MM.1S (cell line): Measurements from ENCODE around the gene AASS.

Source experiments
- EZH2 ChIP-seq: fragments of 300-600 bp; sonication (generic); optimal IDR thresholded peaks from 2 replicates; pipeline ENCODE3; 2017; ENCODE audit warnings: low read depth, mild to moderate bottlenecking, antibody characterized with exemption, low read length, mixed read lengths
- EZH2phosphoT487 ChIP-seq: fragments of 300-600 bp; sonication (generic); IDR thresholded peaks from 2 replicates; pipeline ENCODE4 v1.6.1; 2018; ENCODE audit warnings: antibody characterized with exemption, low read length
- TF ChIP-seq, protein P1 (sequence below): fragments of 300-600 bp; sonication (generic); IDR thresholded peaks from 2 replicates; pipeline ENCODE4 v1.5.1; 2016; ENCODE audit warnings: antibody characterized with exemption, low read length, mixed read lengths

DNA sequence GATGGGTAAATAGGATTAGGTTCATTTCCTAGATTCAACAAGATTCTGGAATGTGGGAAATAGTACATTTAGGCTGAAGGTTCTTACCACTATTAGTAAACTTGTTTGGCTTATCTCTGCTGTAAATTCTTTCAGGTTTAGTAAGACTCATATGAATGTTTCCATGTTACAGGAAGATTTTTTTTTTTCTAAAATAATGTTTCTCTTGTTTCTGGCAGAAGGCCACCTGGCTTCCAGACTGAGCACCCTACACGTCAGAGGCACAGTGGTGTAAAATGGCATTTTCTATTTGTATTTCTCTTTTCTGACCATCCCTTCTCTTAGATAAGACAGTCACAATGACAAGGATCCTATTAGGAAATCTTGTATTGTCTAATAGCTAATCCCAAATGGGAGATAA is 22.7 kb upstream of the AASS start:
- TF ChIP-seq EZH2 (no peak), EZH2phosphoT487 (no peak)
- TF ChIP-seq, protein P1, sequence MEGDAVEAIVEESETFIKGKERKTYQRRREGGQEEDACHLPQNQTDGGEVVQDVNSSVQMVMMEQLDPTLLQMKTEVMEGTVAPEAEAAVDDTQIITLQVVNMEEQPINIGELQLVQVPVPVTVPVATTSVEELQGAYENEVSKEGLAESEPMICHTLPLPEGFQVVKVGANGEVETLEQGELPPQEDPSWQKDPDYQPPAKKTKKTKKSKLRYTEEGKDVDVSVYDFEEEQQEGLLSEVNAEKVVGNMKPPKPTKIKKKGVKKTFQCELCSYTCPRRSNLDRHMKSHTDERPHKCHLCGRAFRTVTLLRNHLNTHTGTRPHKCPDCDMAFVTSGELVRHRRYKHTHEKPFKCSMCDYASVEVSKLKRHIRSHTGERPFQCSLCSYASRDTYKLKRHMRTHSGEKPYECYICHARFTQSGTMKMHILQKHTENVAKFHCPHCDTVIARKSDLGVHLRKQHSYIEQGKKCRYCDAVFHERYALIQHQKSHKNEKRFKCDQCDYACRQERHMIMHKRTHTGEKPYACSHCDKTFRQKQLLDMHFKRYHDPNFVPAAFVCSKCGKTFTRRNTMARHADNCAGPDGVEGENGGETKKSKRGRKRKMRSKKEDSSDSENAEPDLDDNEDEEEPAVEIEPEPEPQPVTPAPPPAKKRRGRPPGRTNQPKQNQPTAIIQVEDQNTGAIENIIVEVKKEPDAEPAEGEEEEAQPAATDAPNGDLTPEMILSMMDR, result no peak
